NCI-H146 (cell line): ENCODE results near the gene EHMT2.
A peak's percentile ranks its signal among the peaks of the same experiment; 100 is the strongest.

Experiments
- DNase-seq: peaks from one replicate; lab custom pipeline; 2025; lab: John Stamatoyannopoulos, UW

The EHMT2 gene

DNA sequence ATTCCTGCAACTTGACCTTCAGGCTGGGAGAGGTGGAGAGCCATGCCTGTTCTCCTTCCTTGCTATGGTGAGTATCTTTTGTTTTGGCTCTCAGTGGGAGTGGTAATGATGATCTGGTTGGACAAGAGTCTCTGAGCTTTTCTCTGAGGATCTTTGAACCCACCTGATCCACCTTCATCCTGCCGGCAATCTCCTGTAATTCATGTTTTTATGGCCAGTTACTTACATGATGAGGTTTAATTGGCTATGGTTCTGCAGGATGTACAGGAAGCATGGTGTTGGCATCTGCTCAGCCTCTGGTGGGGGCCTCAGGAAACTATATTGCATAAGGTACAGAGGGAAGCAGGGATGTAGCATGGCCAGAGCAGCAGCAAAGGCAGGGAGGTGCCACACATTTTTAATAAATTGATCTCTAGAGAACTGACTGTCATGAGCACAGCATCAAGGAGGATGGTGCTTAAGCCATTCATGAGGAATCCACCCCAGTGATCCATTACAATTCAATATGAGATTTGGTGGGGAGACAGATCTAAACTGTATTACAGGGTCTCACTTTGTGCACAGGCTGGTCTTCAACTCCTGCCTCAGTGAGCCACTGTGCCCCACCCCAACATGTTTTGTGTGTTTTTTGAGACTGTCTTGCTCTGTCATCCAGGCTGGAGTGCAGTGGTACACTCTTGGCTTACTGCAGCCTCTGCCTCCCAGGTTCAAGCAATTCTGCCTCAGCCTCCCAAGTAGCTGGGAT, 60.0 kb downstream of the EHMT2 start:
- no peak for DNase-seq

DNA sequence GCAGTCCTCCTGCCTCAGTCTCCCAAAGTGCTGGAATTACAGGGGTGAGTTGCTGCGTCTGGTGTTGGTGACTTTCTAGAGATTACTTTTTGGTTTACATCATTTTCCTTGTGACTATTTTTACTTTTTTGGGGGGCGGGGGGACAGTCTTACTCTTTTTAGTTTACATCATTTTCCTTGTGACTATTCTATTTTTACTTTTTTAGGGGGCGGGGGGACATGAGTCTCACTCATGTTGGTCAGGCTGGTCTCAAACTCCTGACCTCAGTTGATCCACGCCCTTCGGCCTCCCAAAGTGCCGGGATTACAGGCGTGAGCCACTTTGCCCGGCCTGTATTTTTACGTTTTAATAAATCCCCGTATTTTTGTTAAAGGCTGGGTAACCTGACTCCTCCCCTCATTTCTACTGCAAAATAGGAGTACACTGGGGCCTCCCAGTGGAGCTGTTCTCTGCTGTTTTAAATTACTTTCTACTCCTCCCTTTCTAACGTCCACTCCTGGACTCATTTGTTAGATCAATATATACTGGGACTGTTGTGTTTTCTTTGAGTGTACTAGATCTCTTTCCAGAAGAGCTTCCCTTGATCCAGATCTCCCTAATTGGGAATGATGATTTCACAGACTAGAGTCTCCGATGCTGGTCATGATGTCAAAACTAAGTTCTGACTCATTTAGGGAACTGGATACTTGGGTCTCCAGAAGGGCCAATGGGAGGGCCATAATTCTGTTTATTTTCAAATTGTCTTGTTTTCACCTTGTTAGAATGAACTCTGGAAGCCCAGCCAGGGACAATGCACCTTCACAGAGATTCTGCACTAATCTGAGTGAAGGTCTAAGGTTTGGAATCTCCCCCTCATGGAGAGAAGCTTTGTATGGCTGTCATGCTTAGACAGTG, 60.8 kb downstream of the EHMT2 start:
- DNase-seq = no peak

DNA sequence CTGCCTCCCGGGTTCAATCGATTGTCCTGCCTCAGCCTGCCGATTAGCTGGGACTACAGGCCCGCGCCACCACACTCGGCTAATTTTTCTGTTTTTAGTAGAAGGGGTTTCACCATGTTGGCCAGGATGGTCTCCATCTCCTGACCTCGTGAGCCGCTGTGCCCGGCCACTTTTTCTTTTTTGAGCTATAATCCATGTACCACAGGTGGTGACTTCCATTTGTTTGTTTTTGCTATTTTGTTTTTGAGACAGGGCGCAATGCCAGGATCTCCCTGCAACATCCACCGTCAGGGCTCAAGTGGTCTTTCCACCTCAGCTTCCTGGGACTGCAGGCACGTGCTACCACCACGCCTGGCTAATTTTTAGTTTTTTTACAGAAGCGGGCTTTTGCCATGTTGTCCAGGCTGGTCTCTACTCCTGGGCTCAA, 61.4 kb downstream of the EHMT2 start:
- peak; percentile 42 for DNase-seq

DNA sequence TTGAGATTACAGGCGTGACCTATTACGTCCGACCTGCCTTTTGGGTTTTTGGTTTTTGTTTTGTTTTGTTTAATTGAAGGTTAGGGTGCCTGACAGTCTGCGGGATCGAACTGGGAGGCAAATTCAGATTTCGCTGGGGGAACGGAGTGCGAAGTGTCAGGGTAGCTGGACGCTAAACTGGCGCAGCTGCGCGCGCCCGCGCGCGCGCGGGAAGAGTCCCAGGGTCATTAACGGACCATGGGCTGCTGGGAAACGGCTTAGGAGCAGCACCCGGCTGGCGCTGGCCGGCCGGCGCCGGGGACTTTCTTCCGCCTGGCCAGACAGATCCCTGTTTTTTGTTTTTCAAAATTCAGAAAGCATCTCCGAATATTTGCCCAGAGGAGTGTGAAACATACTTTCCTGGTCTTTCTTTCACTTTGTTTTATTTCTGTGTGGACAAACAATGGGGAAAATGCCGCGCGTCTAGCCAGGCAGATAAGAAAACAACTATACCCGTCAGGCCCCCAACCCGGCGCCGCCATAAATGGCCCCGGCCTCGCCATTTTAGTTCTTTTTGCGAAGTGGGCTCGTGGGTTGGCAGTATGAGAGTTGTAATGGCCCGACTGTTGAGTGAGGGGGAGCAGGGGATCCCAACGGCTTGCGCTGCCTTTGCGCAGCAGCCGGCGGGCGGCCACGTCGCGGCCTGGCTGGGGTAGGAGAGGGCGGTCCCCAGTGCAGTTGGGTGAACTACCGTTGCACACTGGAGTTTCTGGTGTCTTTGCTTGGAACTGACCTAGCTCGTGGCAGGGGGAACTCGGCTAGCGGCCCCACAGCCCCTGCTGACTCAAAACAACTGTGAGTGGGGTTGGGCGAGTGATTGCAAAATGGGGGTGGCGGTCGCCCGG, 62.9 kb downstream of the EHMT2 start:
- peak; percentile 93 for DNase-seq

DNA sequence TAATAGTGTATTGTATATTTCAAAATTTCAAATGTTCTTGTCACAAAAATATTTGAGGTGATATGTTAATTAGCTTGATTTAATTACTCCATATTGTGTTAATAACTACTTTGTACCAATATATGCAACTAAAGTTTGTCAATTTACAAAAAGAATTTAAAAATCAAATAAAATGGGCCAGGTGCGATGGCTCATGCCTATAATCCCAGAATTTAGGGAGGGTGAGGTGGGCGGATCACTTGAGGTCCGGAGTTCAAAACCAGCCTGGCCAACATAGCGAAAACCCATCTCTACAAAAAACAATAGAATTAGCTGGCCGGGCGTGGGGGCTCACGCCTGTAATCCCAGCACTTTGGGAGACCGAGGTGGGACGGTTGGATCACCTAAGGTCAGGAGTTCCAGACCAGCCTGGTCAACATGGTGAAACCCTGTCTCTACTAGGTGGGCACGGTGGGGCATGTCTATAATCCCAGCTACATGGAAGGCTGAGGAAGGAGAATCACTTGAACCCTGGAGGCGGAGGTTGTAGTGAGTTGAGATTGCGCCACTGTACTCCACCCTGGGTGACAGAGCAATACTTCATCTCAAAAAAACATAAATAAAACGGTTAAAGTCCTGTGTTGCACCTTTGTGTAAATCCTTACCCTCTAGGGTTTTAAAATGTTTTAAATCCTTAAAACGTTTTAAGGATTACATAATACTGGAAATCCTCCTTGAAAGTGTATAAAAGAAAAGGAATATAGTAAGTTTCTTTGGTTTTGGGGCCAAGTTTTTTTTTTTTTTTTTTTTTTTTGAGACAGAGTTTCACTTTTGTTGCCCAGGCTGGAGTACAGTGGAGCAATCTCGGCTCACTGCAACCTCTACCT, 65.9 kb downstream of the EHMT2 start:
- no peak for DNase-seq

DNA sequence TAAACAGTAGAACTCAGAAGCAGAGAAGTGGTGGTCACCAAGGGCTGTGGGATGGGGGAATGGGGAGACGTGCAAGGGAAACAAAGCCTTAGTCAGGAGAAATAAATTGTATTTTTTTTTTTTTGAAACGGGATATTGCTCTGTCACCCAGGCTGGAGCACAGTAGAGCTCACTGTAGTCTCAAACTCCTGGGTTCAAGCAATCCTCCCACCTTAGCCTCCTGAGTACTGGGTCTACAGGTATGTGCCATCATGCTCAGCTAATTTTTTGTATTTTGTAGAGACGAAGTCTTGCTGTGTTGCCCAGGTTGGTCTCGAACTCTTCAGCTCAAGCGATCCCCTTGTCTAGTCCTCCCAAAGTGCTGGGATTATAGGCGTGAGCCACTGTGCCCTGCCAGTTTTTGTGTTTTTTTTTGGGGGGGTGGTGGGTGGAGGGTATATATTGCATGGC, 66.6 kb downstream of the EHMT2 start:
- no peak for DNase-seq
